NCI-H748 treated with DMSO at 0.1 percent for 48 hours (cell line): ENCODE results near the gene C19orf73.

Experiments used
- DNase-seq: peaks from one replicate; lab custom pipeline; 2025; lab: John Stamatoyannopoulos, UW

Gene C19orf73, protein sequence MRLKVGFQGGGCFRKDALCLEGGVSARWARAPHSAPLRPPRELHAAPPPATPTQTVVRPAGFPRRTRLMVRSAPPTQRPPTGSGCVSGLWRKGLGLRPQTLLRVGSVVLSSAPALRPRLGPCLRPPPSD

GRCh38 chr19:49118565-49119410 lies at the start of gene C19orf73:
Gene C19orf73 (minus strand): TSS chr19:49119143. CDS start chr19:49119022, 121 bp downstream.
- peak; percentile 90 for DNase-seq

GRCh38 chr19:49168421-49168820 lies 49.5 kb upstream of the C19orf73 start:
- no peak for DNase-seq

GRCh38 chr19:49167857-49168409 lies 49.0 kb upstream of the C19orf73 start:
- no peak for DNase-seq

DNA sequence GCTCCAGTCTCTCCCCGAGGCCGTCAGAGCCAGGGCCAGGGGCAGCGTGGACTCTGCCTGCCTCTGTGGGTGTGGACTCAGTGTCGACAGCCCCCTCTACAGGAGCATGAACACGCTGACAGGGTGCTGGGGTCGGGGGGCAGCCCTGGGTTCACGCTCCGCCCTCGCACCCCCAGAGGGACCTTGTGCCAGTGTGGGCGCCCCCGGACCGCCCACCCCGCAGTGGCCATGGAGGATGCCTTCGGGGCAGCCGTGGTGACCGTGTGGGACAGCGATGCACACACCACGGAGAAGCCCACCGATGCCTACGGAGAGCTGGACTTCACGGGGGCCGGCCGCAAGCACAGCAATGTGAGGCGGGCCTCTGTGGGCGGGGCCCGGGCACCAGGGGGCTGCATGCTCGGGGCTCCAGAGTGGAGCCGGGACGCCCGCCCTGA lies 46.9 kb upstream of the C19orf73 start:
- no peak for DNase-seq

DNA sequence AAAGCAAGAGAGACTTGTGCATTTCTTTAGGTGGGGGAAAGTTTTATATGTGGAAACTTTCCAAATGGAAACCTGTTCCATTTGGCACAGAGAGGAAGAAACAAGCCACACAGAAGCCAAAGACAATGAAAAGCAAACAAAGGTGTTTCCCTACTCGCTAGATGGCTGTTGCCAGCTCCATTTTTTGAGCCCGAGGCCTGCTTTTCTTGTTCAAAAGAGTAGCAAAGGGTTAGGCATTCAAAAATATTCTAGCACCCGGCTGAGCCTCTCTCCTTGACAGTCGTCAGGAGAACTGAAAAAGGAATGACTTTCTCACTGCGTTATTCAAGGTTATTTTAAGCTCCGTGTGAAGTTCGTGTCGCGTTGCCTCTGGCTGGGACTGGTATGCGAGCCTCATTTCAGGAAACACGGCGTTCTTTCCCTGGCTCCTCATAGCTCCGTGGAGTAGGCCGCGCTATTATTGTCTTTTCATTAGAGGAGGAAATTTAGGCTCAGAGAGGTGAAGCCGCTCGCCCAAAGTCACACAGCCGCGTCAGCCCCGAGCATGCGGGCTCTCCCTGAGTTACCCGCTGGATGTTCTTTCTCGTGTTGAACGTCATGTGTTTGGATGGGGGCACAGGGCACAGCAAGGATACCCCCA lies 46.3 kb upstream of the C19orf73 start:
- DNase-seq: no peak

DNA sequence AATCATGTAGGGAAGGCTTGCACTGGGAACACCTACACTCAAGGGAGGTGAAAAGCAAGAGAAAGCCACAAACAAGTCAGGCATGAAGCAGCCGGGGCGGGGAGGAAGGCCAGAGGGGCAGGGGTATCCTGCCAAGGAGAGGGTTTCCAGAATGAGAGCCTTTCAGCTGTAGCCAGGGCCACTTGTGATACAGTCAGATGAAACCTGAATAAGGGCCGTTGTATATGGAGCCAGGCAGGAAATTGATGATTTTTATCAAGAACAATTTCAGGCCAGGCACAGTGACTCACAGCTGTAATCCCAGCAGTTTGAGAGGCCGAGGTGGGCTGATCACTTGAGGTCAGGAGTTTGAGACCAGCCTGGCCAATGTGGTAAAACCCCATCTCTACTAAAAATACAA lies 43.0 kb upstream of the C19orf73 start:
- no peak for DNase-seq

DNA sequence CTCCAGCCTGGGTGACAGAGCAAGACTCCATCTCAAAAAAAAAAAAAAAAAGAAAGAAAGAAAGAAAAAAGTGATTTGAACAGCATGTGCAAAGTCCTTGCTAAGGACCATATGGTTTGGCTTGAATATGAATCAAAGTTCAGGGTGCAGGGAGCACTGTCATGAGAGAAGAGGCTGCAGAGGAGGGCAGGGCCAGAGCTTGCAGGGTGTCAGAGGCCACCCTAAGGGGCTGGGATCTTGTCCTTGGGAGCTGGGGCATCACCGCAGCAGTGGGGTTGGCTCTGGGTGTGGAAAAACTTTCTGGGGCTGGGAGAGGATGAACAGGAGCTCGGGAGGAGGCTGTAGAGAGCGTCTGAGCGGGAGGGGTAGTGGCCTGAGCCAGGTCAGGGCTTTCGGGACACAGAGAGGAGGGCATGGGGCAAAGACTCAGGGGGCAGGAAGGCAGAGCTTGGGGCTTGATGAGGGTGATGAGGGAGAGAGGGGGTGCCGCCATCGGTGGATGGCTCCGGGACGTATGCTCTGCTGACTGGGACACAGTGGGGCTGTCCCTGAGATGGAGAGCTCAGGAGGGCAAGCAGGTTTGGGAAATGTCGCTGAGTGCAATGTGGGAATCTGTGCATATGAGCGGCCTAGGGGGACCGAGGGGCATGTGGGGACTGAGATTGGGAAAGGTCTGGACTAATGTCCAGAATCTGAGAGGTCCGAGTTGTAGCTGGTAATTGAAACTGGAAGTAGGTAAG lies 41.7 kb upstream of the C19orf73 start:
- DNase-seq: no peak

- peak; percentile 84 for DNase-seq
Measured at GRCh38 chr19:49157445-49158224, 38.7 kb upstream of the C19orf73 start, which contains the start of gene TRPM4. Gene TRPM4 (plus strand): TSS chr19:49157792. CDS start chr19:49157867, 75 bp downstream.

- no peak for DNase-seq
Measured at GRCh38 chr19:49155820-49156346, 36.9 kb upstream of the C19orf73 start.

- DNase-seq: no peak
Measured at GRCh38 chr19:49155005-49155819, 36.3 kb upstream of the C19orf73 start, which contains the start of gene HRC. Gene HRC (minus strand): TSS chr19:49155396. CDS start chr19:49155237, 159 bp downstream.

- no peak for DNase-seq
Measured at GRCh38 chr19:49154279-49154678, 35.3 kb upstream of the C19orf73 start.

GRCh38 chr19:49153167-49153809 lies 34.3 kb upstream of the C19orf73 start:
- DNase-seq: no peak

DNA sequence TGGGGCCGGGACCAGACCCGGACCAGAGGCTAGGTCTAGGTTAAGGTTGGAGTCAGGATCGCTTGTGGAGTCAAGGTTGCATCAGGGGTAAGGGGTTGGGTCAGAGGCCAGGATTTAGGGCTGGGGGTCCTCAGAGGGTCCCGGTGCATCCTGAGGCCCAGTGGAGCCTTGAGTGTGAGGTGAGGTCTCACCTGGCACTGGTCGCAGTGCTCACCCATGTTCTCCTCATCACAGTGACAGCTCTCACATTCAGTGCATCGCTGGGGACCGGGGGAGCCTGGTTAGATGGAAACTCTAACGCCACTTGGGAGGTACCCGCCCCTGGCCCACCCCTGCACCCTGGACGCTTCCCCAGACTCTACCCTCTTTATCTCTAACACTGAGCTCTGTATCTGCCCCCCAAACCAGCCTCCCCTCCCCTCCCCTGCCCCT lies 33.2 kb upstream of the C19orf73 start:
- DNase-seq: no peak

DNA sequence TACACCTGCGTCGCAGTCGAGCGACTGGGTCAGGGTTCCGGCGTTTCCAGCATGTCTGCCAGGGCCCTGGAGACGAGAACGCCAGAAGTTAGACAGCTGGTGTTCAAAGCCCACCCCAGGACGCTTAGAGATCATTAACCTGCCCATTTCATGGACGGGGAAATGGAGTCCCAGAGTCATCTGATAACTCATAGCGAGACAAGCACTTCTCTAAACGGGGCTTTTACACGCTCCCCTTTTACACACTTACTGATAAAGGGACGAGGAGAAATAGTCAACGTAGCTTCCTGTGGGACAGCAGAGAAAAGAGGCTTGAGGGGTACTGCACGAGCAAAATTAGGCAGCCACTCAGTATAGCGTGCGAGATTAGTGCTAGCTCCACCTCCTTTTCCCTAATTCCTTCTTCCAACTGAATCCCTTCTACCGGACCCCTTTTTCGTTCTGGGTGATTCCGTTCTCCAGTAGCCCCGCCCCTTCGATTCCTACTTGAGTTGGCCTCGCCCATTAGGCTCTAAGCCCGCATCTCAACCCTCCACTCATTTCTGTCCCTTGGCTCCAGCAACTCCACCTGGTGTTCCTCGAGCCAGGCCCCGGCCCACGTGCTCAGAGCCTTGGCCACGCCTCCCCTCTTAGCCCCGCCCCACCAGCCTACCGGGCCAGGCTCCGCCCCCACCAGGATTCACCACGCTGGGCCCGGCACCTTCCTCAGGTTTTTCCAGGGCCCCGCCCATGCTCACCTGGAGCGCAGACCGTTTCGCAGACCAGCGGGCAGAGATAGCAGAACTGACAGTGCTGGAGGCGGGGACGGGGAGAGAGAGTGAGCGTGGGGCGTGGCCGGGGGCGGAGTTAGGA lies 32.5 kb upstream of the C19orf73 start:
- DNase-seq: peak; percentile 95

- DNase-seq: no peak
Measured at GRCh38 chr19:49150944-49151243, 32.0 kb upstream of the C19orf73 start.

- peak; percentile 95 for DNase-seq
Measured at GRCh38 chr19:49150106-49150943, 31.4 kb upstream of the C19orf73 start.

DNA sequence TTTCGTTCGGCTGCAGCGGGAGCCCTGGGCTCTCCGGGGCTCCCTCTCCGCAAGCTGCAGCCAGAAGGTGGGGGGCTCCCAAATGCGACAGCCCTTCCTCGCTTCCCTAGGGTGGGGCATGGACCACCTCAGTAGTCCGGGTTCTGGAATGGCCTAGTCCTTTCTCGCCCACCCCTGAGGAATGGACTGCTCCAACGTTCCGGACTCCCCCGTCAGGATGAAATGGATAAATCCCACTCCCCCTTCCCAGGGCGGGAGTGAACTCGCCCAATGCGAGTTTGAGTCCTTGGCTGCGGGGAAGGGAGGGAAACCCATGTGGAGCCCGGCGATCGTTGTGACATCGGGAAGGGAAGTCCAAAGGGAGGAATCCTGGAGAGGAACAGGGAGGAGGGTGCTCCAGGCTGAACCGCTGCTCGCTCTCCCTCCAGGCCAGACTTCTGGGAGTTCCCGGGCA lies 30.7 kb upstream of the C19orf73 start:
- DNase-seq: peak; percentile 58
